ENCODE data around the gene MST1. TPM values are rescaled to one million over a fixed set of nuclear protein-coding genes. Genes with fewer than 3 reads are reported as not detected.

MST1 gene
- total and polyA plus RNA-seq, 2 of the 4 experiments (the other 2 are of a cell fraction): 1.3 to 13.0 TPM

GRCh38 chr3:49644684-49645083, 44.6 kb downstream of the MST1 start:
- Histone ChIP-seq H4K20me1 (ENCODE audit: insufficient read depth, low read length) (no peaks in the 10 kb centered on the region), H3K4me1 (ENCODE audit: control insufficient read depth, insufficient read depth, low read length) (no peaks in the 10 kb centered on the region), H4K91ac (ENCODE audit: insufficient read depth, low read depth, low read length) (no peak overlapping the region), H2BK20ac (ENCODE audit: low read depth, low read length) (no peak overlapping the region), H2AK5ac (ENCODE audit: low read depth, low read length) (no peak overlapping the region), H2AFZ (replicated peaks; ENCODE audit: low read length, poor library complexity) (no peak overlapping the region), H3K23ac (ENCODE audit: low read depth, low read length) (no peak overlapping the region; the same call in 1 of the 2 replicates), H3K9me3 (ENCODE audit: control insufficient read depth, insufficient read depth, low read length) (no peaks in the 10 kb centered on the region), H2BK5ac (ENCODE audit: low read depth, low read length, poor library complexity, severe bottlenecking) (no peak overlapping the region), H3K4me3 (ENCODE audit: insufficient read depth, low read depth, low read length) (no peak overlapping the region), H4K8ac (ENCODE audit: low read depth in 2 of 2, low read length in 2 of 2) (no peak overlapping the region), H3K4ac (ENCODE audit: low read depth, low read length) (no peak overlapping the region), H2BK15ac (ENCODE audit: low read depth, low read length) (no peak overlapping the region), H3K9me1 (ENCODE audit: insufficient read depth, low read length) (peaks cover 3% of the 10 kb centered on the region; the same call in 1 of the 2 replicates), H3K36me3 (ENCODE audit: control insufficient read depth, insufficient read depth, low read length) (no peaks in the 10 kb centered on the region), H3K4me2 (ENCODE audit: low read depth, low read length) (no peak overlapping the region), H4K5ac (ENCODE audit: low read depth, low read length) (no peak overlapping the region), H3K18ac (ENCODE audit: low read depth, low read length) (no peak overlapping the region), H3K79me1 (ENCODE audit: low read depth in 1 of 2, low read length in 2 of 2) (no peaks in the 10 kb centered on the region), H2AK9ac (replicated peaks; ENCODE audit: low read depth, low read length, poor library complexity) (no peak overlapping the region), H3K27ac (ENCODE audit: insufficient read depth, low read length) (no peak overlapping the region), H3K14ac (replicated peaks; ENCODE audit: low read depth, low read length) (no peak overlapping the region), H3K56ac (ENCODE audit: extremely low read depth, insufficient read depth, low read length) (no peak overlapping the region), H3K27me3 (ENCODE audit: control insufficient read depth, insufficient read depth, low read length) (peaks cover 36% of the 10 kb centered on the region), H2BK120ac (ENCODE audit: low read depth, low read length) (no peak overlapping the region), H3K9ac (ENCODE audit: low read depth, low read length) (no peak overlapping the region)
- dilution Hi-C loops (cut with HindIII; ENCODE audit: low sequenced_read_pairs, unreplicated experiment): no loop called here
- ChIA-PET POLR2A (ENCODE audit: unreplicated experiment) (no interaction called here), CTCF (interaction anchor here (0.5 kb wide), 1 partner anchor 127 kb away, joined by 4 read pairs; no protein-coding TSS in a partner anchor)
- intact Hi-C loops (cut with micrococcal nuclease): no loop called here
- in situ Hi-C loops (cut with MboI; ENCODE audit: low sequenced_read_pairs): no loop called here
- DNase-seq (no peak), ATAC-seq (ENCODE audit: low read depth) (no peak)
- BruUV-seq (replicated peaks): no TSS peak
- TF ChIP-seq MXI1 (IDR thresholded peaks at IDR 0.05; ENCODE audit: borderline replicate concordance, low read depth, low read length) (no peak), MAZ (IDR thresholded peaks at IDR 0.05; ENCODE audit: borderline replicate concordance, low read depth, low read length) (no peak), RFX5 (IDR thresholded peaks at IDR 0.05; ENCODE audit: low read depth, low read length) (no peak)
- 58% methylated on average over 7 of the region's 8 CpGs; no CpG with 5 or more reads in 1 of the 2 experiments for WGBS, 2 experiments (ENCODE audit: extremely low coverage in 2 of 2, insufficient read length in 1 of 2)
